Cardiac septum (tissue), 1 donor: ENCODE results near the gene AGTRAP. TPM values are rescaled to one million over a fixed set of nuclear protein-coding genes. Genes with fewer than 3 reads are reported as not detected.

Experiments
- DNase-seq: peaks from one replicate; pipeline ENCODE4 v3.0.0-alpha.2; 2020; ENCODE audit warnings: low spot score
- intact Hi-C: fragments of 100-400 bp; cut with DNase I; formaldehyde crosslinking; loops from one replicate; pipeline ENCODE4 v1.14.0; 2022
- long read RNA-seq: library from polyadenylated mRNA; unstranded; transcript quantifications from one replicate; pipeline ENCODE4 v2.0.0, GENCODE V29; 2021
- total RNA-seq: library from RNA; stranded (reverse); fragmentation: NEBNext Ultra II Directional; extraction: Animal tissue kit (Norgen Biotek cat#: 25700); gene quantifications from one replicate; pipeline ENCODE4 v1.2.1, GENCODE V29; 2021
- donor health status: DM: no; HTN: no; CAD: no.

AGTRAP gene
- 17.4 TPM for total RNA-seq
- long read RNA-seq, transcript AGTRAP-201 (5 exons, 1,107 nt) = major isoform, 19 of 32 reads
- long read RNA-seq, partial matches to known transcripts = 2 of 32 reads
- long read RNA-seq, other reads (novel, unspliced or antisense) = 4 of 32 reads

GRCh38 chr1:11735854-11736745 is at the start of gene AGTRAP:
TSS of gene AGTRAP (plus strand) at chr1:11736136. CDS start at chr1:11736209, 73 bp downstream.
- peak; percentile 99 for DNase-seq
- intact Hi-C loops = loop anchor here (1.0 to 5.0 kb wide), 2 partner anchors 49 to 66 kb away; no protein-coding TSS in a partner anchor

- intact Hi-C loops = no loop called here
- no peak for DNase-seq
These were observed 47.4 kb upstream of the AGTRAP start for GRCh38 chr1:11688506-11688905.

GRCh38 chr1:11690397-11691301 is 45.3 kb upstream of the AGTRAP start:
- intact Hi-C loops = no loop called here
- DNase-seq = no peak

GRCh38 chr1:11691302-11691914 is 44.5 kb upstream of the AGTRAP start, which contains the start of gene DRAXIN:
TSS of gene DRAXIN (plus strand) at chr1:11691710. CDS start at chr1:11706259, 14,549 bp downstream.
- intact Hi-C loops = no loop called here

GRCh38 chr1:11691928-11692711 is 43.8 kb upstream of the AGTRAP start:
- intact Hi-C loops = no loop called here
- no peak for DNase-seq

More at GRCh38 chr1:11691302-11691914, 44.5 kb upstream of the AGTRAP start, which contains the start of gene DRAXIN:
- no peak for DNase-seq

- DNase-seq = no peak
- intact Hi-C loops = no loop called here
These were observed 42.8 kb upstream of the AGTRAP start for GRCh38 chr1:11693024-11693590.

GRCh38 chr1:11693917-11694316 is 42.0 kb upstream of the AGTRAP start:
- DNase-seq = no peak
- intact Hi-C loops = no loop called here

- no peak for DNase-seq
- intact Hi-C loops = no loop called here
These were observed 40.1 kb upstream of the AGTRAP start for GRCh38 chr1:11695861-11696260.

GRCh38 chr1:11697188-11697892 is 38.6 kb upstream of the AGTRAP start:
- DNase-seq = no peak
- intact Hi-C loops = no loop called here

- intact Hi-C loops = no loop called here
- no peak for DNase-seq
These were observed 38.1 kb upstream of the AGTRAP start for GRCh38 chr1:11697893-11698210.

- no peak for DNase-seq
- intact Hi-C loops = no loop called here
These were observed 35.1 kb upstream of the AGTRAP start for GRCh38 chr1:11700601-11701467.

- intact Hi-C loops = no loop called here
- no peak for DNase-seq
These were observed 34.4 kb upstream of the AGTRAP start for GRCh38 chr1:11701551-11701961.

- DNase-seq = no peak
- intact Hi-C loops = no loop called here
These were observed 33.7 kb upstream of the AGTRAP start for GRCh38 chr1:11701981-11702803.

GRCh38 chr1:11703357-11704193 is 32.4 kb upstream of the AGTRAP start:
- intact Hi-C loops = no loop called here

GRCh38 chr1:11704194-11704529 is 31.8 kb upstream of the AGTRAP start:
- no peak for DNase-seq
- intact Hi-C loops = no loop called here

More at GRCh38 chr1:11703357-11704193, 32.4 kb upstream of the AGTRAP start:
- DNase-seq = no peak
